HG03039 (cell line): ENCODE data around the gene TGFBR3.
"Not testable (repeated sequence)": the region's sequence is repeated elsewhere in the genome, so short reads cannot be mapped to it uniquely, and the experiment has no call there.

Experiments
- ATAC-seq: cut with Tn5 transposase; IDR thresholded peaks from one replicate; pipeline ENCODE4 v1.9.1; 2021; ENCODE audit warnings: mild to moderate bottlenecking, moderate library complexity; ENCODE audit not compliant: unreplicated experiment

The TGFBR3 gene

DNA sequence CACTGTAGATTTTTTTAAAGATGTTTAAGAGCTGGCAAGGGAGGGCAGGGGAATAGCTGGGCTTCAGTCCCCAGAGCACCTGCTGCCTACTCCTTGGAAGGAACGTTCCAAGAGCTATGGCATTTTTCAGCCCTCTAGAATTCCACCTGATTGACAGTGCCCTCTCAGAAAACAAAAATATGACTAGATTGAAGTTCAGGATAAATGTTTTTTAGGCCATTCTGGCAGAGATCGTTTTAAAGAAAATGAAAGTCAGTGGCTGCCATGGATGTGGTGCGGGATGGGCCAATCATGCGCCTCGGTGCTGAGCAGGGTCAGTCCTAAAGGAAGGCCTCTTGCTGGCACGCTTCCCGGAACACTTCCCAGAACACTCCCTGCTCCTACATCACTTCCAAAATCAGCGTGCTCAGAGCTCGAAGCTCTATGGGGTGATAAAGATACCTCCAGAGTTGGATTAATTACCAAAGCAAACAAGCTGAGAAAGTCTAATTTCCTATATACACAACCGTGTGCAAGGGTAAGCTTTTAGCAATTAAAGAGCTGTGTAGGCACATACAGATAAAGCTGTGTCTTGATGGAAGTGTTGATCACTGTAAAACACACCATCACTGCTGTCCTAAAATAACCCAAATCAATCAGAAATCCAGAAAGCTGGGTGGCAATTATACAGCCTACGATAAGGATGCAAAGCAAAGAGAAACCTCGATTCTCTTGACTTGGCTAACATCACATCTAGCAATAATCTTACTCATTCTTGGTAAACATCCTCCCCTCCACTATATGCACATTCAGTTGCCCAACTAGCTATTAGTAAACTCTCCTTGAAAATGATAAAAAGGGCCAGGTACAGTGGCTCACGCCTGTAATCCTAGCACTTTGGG lies 34.6 kb downstream of the TGFBR3 start:
- ATAC-seq, result no peak

DNA sequence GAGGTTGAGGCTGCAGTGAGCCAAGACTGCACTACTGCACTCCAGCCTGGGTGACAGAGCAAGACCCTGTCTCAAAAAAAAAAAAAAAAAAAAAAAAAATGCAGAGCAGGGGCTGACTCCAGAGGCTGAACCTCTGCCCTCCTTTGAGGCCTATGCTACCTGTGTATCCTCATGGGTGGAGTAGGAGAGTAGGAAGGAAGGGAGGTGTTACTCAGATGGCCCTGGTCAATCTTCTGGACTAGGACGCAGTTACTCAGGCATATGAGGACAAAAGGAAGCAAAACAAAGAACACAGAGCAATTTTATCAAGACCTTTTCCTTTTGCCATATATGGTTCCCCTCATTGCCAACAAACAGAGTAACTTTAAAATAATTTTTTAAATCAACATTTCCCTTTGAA lies 35.2 kb downstream of the TGFBR3 start:
- ATAC-seq, result no peak

DNA sequence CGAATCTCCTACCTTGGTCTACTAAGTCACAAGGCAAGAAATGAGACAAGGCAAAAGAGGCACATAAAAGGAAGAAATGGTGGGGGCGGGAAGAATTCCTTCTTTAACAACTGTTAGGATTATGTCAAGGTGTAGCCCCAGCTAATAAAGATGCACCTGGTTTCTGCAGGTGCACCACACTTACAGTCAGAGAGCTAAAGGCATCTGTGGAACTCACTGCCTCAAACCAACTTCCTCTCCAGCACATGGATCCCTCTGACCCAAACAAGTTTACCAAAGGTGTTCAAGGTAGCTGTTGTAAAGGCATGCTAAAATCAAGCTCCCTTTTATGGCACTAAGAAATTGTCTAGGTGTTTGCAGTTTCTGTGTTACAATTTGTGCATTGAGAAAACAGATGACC lies 38.1 kb downstream of the TGFBR3 start:
- ATAC-seq, result no peak

DNA sequence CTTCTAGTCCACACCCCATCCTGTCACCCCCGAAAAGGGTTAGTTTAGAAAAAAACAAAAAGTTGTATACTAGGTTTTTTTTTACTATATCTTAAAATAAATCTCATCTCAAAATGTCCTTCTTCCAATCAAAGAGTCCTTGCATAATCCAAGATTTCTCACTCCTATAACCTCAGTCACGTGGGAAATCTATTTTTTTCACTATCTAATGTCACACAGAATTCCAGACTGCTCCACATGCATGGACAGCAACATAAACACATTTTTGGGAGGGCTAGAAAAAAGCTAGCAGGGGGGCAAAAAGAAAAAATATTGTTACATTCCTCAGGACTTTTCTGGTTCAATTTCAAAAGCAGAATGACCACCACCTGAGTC lies 39.3 kb downstream of the TGFBR3 start:
- no peak for ATAC-seq

DNA sequence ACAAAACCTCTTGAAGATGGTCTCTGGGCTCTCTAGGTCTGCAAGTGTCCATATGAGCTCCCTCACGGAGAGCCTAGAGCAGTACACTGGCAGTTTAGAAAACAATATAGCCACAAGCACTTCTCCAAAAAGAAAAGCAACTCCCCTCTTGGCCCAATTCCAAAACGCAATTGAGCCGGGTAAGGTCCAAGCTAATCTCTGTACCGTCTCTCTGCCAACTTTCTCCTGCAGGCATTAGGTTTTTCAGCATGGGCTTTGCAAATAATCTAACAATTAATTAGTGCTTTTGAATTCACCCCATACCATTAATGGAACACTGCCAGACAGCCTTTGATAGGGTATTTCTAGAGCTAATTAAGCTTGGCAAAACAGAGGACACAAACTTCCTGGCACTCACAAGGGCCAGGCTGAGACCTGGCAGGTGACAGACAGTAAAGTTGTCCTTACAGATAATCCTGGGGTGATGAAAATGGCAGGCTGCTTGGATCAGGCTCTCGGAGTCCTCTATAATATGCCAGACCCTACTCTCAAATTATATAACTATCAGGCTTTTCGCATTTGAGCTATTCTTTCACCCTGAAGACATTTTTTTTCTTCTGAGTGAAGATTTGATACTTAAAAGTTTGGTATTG lies 39.8 kb downstream of the TGFBR3 start:
- no peak for ATAC-seq

DNA sequence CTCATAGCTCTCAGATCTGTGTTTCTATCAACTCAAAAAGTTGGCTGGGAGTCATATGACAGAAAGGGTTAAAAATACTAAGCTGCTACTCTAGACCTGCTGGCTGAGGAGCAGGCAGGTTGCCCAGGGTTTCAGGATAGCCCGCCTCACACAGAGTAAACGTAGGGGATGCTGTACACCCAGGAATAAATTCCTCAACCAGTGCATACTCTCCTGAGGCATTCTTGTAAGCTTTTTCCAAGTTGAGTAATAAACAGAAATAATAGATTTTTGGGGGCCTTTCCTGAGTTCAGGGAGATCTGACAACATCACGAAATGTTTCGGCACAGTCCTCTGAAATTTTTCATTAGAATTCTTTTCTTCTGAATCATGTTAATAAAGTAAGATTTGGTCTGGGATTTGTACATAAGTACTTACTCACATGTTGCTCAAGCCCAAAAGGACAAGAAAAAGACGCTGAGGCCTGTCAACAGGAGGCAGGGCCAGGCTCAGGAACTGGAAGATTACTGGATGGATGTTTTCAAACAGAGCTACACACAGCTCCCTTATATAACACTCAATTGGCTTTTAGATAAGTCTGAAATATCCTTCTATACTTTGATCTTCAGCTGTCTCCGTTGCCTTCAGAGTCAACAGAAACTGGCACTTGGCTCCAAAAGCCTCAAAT lies 41.0 kb downstream of the TGFBR3 start:
- ATAC-seq, result no peak

DNA sequence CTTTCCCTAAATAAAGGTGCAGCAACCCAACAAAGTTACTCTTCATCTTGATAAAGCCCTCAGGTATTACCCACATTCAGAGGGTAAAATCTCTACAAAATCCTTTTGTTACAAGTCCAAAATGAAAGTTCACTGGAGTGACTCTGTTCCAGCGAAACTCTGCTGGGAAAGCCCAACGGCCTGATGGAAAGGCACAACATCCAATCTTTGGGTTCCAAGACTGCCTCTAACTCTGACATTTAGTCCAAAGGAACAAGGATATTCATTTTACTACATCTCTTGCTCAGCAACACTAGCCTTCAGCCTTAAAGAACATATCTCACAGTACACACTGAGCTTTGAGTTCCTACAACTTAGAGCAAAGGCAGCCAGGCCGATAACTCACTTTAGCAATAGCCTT lies 42.1 kb downstream of the TGFBR3 start:
- ATAC-seq, result no peak

DNA sequence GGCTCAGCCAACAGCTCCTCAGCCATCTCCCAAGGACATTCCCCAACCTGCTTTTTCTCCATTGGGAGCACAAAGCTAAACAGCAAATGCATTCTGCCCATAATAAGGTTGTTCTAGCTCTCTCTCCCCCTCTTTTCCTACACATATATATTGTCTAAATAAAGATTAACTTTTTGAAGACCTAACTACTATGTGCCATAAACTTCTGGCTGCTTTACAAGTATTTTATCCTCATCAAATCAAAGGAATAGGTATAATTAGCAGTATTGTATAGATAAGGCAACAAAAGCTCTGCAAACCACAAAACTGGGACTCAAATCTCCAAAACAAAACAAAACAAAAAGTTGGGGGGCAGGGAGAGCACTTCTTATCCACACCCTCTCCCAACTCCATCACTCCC lies 43.4 kb downstream of the TGFBR3 start:
- ATAC-seq, result no peak

DNA sequence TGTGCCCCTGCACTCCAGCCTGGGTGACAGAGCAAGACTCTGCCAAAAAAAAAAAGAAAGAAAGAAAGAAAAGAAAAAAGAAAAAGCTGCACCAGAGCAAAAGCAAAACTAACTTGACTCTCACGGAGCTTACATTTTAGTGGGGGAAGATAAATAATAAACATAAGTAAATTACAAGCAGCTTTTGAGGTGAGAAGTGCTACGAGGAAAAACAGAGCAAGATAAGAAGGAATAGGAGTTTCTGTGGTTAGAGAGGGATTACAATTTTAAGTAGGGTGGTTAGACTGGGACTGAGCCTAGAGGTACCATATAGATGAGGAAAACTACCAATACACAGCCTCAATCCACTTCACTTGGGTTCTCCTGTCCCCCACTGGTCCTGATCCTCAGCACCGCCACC lies 43.9 kb downstream of the TGFBR3 start:
- no peak for ATAC-seq

DNA sequence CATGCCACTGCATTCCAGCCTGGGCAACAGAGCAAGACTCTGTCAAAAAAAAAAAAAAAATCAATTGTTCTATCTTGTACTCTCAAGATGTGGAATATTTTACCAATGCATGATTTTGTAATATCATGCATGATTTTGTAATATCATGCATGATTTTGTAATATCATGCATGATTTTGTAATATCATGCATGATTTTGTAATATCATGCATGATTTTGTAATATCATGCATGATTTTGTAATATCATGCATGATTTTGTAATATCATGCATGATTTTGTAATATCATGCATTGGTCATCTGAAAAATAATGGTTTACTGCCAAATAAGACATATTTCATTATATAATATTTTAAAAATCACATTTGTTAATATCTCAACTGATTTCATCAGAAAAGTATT lies 45.7 kb downstream of the TGFBR3 start:
- not testable (repeated sequence) for ATAC-seq

DNA sequence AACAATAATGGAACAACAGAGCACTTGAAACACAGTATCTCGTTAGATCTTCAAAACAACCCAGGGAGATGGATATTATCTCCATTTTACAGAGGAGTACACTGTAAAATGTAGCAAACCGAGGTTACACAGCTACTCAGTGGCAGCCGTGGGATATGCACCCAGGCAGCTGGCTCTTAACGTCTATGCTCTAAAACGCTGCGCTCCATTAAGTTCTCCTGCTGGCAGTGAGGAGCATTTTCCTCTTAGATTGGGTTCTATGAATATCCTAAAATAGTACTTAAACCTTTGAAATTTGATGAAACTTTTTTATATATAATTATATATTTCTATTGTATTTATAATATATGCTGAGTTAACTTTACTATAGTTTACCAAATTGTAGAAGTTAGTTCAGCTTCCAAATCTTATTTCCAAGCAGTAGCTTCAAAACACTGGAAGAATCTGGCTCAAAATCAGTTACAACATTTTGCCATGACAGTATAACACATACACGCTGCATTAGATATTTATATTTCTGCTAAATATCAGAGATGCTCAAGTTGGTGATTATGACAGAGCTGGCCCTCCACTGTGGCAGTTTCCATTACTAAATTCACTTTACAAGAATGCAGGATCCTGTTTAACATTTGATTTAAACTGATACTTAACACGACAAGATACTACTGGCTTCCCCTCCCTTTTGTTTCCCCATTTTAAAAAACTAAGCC lies 49.5 kb downstream of the TGFBR3 start:
- ATAC-seq, result no peak

DNA sequence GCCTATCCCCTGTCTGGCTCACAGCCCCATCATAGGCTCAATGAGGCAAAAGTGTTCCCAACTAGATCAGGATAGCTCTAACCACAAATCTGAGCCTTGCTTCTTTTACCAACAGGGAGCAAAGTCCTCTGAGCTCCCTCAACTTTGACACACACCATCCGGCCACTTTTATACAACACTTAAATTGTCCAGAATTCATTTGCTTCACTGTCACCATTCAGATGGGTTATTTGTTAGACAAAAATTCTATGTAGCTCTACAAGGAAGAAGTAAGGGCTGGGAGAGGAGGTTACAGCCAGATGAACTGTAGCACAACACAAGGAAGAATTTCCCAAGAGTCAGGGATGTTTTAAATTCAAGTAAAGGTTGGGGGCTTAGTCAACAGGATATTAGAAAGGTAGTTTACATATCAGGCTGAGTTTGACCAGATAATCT lies 50.8 kb downstream of the TGFBR3 start:
- ATAC-seq, result no peak

DNA sequence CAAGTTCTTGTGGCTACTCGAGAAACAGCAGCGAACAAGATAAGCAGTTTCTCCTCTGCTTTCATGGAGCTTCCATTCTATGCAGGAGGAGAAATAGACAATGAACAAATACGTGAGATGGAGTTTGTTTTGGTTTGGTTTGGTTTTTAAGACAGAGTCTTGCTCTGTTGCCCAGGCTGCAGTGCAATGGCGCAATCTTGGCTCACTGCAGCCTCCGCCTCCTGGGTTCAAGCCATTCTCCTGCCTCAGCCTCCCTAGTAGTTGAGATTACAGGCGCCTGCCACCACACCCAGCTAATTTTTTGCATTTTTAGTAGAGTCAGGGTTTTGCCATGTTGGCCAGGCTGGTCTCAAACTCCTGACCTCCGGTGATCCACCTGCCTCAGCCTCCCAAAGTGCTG lies 51.4 kb downstream of the TGFBR3 start:
- not testable (repeated sequence) for ATAC-seq

DNA sequence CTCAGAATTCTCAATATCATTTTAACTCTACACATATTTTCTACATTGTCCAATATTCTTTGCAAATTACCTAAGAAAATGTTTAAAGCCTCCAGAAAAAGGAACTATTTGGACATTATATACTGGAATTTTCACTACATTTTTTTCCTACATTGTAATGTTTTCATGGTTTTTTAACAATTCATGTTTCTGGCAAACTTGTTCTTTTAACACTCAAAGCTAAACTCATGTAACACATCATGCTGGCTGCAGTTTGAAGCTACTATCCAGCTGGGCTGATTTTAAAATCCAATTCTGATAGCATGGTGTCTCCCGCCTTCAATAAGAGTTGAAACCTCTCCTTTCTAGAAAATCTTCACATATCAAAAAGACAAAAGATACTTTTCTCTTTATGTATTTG lies 52.0 kb downstream of the TGFBR3 start:
- ATAC-seq, result no peak

DNA sequence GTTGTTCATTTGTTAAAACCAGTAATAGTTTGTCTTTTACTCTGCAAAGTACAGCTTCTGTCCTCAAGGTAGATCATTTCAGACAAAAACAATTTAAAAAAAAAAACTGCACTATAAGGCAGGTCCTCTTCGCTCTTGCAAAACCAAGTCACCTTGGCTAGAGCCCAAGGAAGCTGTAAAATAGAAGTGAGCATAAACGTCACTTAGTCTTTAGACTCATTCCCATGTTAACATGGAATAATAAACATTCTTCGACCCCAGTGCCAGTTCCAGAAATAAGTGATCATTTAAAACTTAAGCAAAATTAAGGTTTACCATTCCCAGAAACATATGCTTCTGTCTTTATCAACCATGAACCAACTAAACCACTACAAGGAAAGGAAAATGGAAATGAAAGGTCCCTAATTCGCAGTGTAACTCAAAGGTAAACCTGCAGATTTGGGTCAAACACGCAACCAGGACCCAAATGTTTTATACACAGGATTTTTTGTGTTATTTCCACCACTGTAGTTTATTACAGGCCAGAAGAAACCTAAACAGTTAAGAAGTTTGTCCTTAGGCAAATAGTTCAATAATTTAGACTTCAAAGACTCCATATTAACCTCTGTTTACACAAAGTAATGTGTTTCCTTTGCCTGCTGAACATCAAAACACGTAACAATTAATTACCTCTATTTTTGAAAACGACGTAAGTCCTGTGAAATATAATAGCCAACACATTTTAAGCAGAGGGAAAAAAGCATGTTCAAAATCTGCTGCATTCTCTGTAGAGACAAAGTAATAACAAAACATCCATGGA lies 54.6 kb downstream of the TGFBR3 start:
- no peak for ATAC-seq

DNA sequence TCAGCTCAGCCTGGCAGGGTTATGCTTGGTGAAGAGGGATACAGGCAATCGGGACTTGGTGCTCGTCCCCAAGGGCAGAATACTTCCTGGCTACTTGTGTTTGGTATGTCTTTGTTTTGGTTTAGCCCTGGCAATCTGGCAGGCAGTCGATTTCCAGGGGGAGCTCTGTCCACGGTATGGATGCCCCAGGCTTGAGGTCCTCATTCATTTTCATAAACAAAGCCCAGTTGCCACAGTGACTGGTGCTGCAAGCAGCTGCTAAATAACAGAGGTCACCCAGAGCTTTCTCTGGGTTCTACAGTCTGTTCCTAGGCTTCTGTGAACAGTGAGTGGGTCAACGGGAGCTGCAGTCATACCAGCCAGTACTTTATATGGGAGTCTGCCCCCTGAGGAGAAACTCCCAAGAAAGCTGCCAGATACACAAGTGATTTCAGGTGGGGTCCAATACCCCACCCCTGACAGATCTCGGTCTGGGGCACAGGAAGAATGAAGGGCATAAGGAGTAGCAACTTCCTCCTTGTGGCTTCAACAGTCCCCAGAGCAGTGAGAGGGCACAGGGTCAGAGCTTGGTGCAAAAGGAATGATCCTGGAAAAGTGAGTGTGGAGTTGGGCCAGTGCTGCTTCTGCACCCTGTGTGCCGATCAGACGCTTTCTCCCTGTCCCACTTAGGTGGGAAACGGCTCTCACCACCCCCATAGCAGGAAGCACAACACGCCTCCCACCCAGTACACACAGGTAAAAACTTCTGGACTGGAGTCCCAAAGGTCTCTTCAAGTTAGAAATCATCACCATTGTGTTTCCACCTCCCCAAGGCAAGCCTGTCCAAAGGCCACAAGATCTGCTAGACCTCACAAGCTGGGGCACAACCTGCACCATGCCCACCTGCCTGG lies 55.5 kb downstream of the TGFBR3 start:
- no peak for ATAC-seq

DNA sequence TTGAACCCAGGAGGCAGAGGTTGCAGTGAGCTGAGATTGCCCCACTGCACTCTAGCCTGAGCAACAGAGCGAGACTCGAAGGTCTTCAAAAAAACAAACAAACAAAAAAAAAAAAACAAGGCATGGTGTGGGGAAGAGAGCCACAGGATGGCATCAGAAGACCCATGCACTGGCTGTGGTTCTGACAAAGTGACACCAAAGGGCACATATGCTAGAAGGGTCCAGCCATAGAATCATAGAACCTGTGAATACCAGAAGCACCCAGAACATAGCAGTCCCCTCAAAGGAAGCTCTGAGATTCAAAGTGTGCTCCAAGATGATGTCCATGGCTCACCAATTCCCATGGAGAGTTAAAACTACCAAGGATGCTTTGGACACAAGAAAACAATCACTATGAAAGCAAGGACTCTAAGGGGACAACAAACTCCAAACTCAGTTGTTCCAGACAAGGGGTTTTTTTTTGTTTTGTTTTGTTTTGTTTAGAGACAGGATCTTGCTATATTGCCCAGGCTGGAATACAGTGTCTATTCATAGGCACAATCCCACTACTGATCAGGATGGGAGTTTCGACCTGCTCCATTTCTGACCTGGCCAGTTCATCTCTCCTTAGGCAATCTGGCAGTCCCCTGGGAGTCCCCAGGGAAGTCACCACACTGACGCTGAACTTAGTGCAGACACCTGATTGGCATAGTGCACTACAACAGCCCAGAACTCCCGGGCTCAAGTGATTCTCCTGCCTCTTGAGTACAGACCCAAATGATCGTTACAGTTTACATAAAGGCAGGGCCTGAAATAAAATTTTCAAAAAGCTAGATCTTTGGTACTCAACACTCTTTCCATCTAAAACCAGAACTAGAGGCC lies 56.4 kb downstream of the TGFBR3 start:
- no peak for ATAC-seq

DNA sequence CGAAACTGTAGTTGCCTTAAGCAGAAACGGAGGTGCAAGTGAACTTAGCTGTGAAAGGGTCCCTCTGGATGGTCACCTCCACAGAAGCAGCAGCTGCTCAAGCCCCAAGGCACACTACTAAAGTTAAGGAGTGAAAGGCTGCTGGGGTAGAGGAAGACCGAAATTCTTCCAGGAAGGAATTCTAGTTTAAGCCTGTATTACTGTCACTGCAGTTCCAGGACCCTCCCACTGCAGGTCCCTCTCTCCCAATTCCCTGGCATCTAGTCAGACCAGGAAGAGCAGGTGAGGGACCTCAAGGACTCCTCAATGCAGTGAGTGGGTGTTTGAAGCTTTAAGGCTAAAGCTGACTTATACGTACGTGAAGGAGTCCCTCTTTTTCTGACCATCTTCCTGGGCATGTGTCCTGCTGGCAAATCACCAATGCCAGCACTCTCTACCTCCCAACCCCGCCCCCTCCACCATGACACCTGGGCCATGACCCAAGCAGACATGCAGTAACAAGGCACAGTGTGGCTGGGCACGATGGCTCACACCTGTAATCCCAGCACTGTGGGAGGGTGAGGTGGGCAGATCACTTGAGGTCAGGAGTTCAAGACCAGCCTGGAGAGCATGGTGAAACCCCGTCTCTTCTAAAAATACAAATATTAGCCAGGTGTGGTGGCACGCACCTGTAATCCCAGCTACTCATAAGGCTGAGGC lies 57.2 kb downstream of the TGFBR3 start:
- ATAC-seq, result no peak
